NCI-H1048 (cell line): ENCODE data around the gene FBLN7.
"Not testable (repeated sequence)": the region's sequence is repeated elsewhere in the genome, so short reads cannot be mapped to it uniquely, and the experiment has no call there.

ENCODE experiments used
- DNase-seq: peaks from one replicate; lab custom pipeline; 2025; lab: John Stamatoyannopoulos, UW

The FBLN7 gene

GRCh38 chr2:112138159-112139032, at the start of gene FBLN7:
TSS of gene FBLN7 (plus strand) at chr2:112138385. CDS start at chr2:112138656, 271 bp downstream.
- DNase-seq, result no peak

GRCh38 chr2:112089375-112089774, 48.8 kb upstream of the FBLN7 start:
- no peak for DNase-seq

DNA sequence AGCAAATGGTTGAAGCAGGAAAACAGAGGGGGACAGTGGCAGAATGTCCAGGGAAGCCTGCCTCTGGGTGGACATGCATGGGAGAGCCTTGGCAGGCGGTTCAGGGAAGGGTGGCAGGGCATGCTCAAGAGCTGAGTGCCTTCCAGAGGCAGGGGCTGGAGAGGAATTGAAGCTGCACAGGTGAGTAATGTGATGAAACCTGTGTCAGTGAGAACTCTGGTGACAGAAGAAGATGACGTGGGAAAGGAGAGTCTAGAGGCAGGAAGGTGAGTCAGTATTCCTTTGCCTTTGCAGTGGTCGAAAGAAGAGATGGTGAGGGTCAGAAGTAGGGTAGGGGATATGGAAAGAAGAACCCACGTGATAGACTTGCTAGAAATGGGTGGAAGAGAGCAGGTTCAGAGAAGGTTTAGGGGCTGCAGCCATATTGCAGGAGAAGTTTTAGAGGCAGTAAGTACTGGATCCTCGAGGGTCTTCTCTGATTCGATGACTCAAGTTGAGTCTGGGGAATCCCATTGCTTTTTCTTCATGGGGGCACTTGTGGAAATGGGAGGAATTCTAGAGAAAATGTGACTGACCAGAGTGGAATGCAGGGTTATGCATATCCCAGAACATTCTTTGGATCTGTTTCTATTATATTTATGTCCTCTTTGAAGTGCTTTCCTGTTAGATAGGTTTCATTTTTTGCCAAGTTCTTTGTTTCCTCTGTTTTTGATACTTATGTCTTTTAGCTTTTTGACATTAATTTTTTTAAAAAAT, 45.7 kb upstream of the FBLN7 start:
- DNase-seq, result no peak

DNA sequence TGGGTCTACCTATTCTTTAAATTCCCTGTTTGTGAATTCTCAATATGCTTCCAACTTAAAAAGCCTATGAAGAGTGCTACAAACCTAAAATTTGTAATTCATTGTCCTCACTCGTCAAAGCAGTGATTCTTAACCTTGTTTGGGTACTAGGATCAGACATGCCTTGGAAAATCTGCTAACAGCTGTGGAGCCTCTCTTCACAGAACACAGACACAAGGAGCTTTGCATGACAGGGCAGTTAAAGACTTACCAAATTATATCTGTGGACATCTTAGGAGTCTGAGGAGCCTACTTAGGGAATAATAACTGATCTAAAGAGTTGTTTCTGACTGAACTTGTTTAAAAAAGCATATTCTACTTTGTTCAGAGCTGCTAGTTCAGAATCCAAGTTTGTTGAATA, 45.0 kb upstream of the FBLN7 start:
- DNase-seq, result no peak

DNA sequence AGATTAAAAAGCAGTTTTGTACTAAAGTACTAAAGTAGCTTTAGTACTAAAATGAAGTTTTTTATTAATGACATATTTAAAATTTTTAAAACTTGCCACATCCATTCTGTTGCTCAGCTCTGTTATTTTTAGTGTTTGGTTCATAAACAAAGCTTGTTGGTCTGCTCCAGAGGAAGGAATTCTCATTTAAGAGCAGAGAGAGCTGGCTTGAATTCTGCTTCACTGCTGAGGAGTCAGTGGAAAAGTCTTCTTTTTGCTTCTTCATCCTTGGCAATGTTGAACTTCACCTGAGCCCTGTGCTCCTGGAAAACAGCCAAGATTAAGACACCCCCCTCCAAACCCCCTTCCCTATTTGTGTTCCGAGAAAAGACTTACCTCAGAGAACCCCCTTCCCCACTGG, 42.5 kb upstream of the FBLN7 start:
- no peak for DNase-seq

DNA sequence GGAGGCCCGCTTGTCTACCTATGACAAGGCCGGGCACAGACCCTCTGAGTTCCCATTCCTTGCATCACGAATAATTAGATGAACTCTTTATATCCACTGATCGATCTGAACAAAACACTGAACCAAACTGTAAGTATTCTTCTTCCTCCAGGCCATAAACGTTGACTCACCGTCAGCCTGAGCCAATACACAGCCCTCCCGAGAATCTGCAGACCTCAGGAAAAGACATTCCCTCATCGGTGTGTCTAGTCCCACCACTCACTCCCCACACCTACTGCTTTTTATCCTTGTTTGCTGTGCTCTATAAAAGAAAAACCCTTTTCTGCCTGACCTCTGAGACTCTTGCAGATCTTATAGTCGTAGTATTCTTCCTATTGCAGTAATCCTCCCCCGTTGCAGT, 42.1 kb upstream of the FBLN7 start:
- DNase-seq, result no peak

GRCh38 chr2:112108178-112108832, 29.9 kb upstream of the FBLN7 start:
- no peak for DNase-seq

DNA sequence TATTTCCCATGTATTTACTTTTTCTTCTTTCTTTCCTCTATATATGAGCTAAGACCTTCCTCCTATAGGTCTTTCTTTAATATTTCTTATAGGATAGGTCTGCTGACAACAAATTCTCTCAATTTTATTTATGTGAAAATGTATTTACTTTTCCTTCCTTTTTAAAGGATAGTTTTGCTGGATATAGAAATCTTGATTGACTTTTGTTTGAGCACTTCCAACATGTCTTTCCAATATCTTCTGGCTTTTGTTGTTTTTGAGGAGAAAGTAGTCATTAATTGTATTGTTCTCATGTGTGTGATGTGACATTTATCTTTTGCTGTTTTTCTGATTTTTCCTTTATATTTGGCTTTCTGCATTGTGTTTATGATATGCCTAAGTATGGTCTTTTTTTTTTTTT, 28.9 kb upstream of the FBLN7 start:
- DNase-seq, result no peak

- DNase-seq, result no peak
These were observed 27.2 kb upstream of the FBLN7 start for GRCh38 chr2:112110966-112111365.

DNA sequence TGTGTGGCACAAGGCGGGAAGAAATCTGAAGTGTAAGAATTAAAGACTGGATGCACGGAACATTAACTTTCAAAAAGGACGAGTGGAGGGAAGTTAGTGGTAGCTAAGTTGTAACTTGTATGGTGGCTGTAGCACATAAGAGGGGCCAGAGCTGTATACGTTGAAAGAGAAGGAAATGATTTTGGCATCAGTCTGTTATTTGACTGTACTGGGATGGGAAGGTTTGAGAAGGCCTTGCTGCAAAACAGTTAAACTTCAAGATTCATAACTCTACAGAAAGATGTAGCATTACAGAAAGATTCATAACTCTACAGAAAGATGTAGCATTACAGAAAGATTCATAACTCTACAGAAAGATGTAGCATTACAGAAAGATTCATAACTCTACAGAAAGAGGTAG, 24.8 kb upstream of the FBLN7 start:
- DNase-seq, result not testable (repeated sequence)

GRCh38 chr2:112118148-112118547, 20.0 kb upstream of the FBLN7 start:
- DNase-seq, result no peak

GRCh38 chr2:112121682-112122254, 16.4 kb upstream of the FBLN7 start:
- DNase-seq, result no peak

DNA sequence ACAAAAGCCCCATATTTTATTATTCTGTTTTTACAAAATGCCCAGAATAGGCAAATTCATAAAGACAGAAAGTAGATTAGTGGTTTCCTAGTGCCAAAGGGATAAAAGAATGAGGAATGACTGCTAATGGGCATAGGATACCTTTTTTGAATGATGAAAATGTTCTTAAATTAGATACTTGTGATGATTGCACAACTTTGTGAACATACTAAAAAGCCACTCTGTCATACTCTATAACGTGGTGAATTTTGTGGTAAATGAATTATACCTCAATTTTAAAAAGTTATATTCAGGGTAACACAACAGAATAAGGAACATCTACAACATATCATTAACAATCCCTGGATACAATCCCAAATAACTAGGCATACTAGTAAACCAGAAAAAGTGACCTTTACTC, 9.1 kb upstream of the FBLN7 start:
- no peak for DNase-seq

- no peak for DNase-seq
These were observed 4.8 kb upstream of the FBLN7 start for GRCh38 chr2:112133344-112133743.

DNA sequence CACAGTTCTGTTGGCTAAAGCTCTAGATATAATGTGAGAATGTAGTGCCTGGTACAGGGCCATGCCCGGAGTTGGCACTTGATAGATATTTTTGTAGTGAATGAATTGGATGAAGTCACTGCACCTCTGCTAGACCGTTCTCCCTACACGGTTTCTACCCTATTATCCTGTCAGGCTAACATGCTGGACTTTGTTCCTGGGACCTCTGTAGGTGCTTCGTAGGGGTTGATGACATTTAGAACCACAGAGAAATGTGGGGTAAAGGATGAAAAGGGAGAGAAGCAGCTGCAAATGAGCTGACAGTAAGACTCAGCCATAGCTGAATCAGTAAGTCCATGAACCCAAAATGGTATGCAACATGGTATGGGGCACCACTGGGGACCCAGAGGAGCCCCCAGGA, 4.1 kb upstream of the FBLN7 start:
- DNase-seq, result no peak

- DNase-seq, result no peak
These were observed 2.1 kb upstream of the FBLN7 start for GRCh38 chr2:112136096-112136495.

DNA sequence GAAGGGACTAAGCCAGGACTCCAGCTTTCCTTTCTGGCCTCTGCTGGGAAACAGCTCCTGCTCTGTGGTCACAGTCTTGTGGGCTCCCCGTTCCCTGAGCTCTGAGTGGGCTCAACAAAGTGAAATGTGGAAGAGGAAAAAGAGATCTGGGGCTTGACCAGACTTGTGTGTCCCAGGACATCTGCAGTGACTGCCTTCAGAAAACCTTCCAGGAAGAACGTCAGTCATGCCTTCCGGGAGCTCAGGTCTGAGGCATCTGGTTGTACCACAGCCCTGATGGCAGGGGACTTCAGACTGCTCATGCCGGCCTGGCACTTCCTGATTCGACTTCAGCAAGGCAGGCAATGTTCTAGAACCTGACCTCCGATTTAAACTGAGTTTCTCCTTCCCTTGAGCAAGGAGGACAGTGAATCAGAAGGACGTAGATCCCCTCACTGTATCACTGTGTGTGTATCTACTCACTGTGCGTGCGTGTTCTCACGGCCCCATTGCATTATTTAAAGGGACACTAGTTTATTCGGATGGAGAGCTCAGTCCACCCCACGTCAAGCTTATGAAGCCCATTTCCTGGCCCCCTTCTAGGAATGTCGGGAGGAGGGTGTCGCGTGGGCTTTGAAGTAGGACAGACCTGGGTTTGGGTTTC, 548 bp upstream of the FBLN7 start:
- no peak for DNase-seq

- DNase-seq, result not testable (repeated sequence)
These were observed 939 bp downstream of the FBLN7 start for GRCh38 chr2:112139033-112139614.

DNA sequence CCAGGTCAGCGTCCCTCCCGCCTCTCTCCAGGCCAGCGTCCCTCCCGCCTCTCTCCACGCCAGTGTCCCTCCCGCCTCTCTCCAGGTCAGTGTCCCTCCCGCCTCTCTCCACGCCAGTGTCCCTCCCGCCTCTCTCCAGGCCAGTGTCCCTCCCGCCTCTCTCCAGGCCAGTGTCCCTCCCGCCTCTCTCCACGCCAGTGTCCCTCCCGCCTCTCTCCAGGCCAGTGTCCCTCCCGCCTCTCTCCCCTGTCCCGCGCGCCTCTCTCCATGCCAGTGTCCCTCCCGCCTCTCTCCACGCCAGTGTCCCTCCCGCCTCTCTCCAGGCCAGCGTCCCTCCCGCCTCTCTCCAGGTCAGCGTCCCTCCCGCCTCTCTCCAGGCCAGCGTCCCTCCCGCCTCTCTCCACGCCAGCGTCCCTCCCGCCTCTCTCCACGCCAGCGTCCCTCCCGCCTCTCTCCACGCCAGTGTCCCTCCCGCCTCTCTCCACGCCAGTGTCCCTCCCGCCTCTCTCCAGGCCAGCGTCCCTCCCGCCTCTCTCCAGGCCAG, 1.5 kb downstream of the FBLN7 start:
- not testable (repeated sequence) for DNase-seq

GRCh38 chr2:112140205-112140802, 2.1 kb downstream of the FBLN7 start:
- no peak for DNase-seq
